Upper lobe of left lung (tissue), 6 donors: ENCODE results near the gene SLC25A21. TPM values are rescaled to one million over a fixed set of nuclear protein-coding genes. Genes with fewer than 3 reads are reported as not detected.

Experiments
- ATAC-seq, 2 donors: fragments of 200-7000 bp; cut with Tn5 transposase; one replicate each; pipeline ENCODE4 v1.9.1; 2022; ENCODE audit warnings: mild to moderate bottlenecking in 2 of 2, moderate library complexity in 2 of 2; ENCODE audit not compliant: low FRiP score in 2 of 2
- DNase-seq, 2 donors: peaks; one replicate each; pipeline ENCODE4 v3.0.0-alpha.2; 2019 to 2020
- H3K27ac ChIP-seq, 4 donors: fragments of 200-600 bp; sonication (generic); one replicate each; pipeline ENCODE4 v1.5.1; 2016 to 2019
- H3K27me3 ChIP-seq, 4 donors: fragments of 200-600 bp; sonication (generic); one replicate each; pipeline ENCODE4 v1.5.1; 2017 to 2019
- H3K36me3 ChIP-seq, 4 donors: fragments of 200-600 bp; sonication (generic); one replicate each; pipeline ENCODE4 v1.5.1; 2016 to 2019
- H3K4me1 ChIP-seq, 4 donors: fragments of 200-600 bp; sonication (generic); one replicate each; pipeline ENCODE4 v1.5.1; 2018 to 2019
- H3K4me3 ChIP-seq, 4 donors: fragments of 200-600 bp; sonication (generic); one replicate each; pipeline ENCODE4 v1.5.1; 2017 to 2019; ENCODE audit warnings: mild to moderate bottlenecking in 2 of 4, moderate library complexity in 1 of 4
- H3K9me3 ChIP-seq, 4 donors: fragments of 200-600 bp; sonication (generic); one replicate each; pipeline ENCODE4 v1.5.1; 2018 to 2019
- CTCF ChIP-seq, 6 experiments: fragments of 450-650 bp in 4 of 6; fragments of 200-600 bp in 2 of 6; sonication (generic) in 2 of 6; IDR thresholded peaks; one replicate each; pipeline ENCODE4 v1.5.1; 2016 to 2019; ENCODE audit warnings: antibody characterized with exemption in 6 of 6
- EP300 ChIP-seq, 4 donors: sonication (generic); formaldehyde crosslinking; IDR thresholded peaks; one replicate each; pipeline ENCODE4 v1.5.1; 2017; ENCODE audit warnings: antibody characterized with exemption in 4 of 4, control low read depth in 2 of 4
- POLR2A ChIP-seq, 4 donors: fragments of 450-650 bp; IDR thresholded peaks; one replicate each; pipeline ENCODE4 v1.5.1; 2016 to 2017; ENCODE audit warnings: antibody characterized with exemption in 4 of 4, mild to moderate bottlenecking in 2 of 4
- POLR2AphosphoS5 ChIP-seq, 2 donors: sonication (generic); formaldehyde crosslinking; IDR thresholded peaks; one replicate each; pipeline ENCODE4 v1.5.1; 2017; ENCODE audit warnings: antibody characterized with exemption in 2 of 2
- WGBS, 2 donors: methylation state at CpG; one replicate each; pipeline ENCODE4 v1.1.5; 2017 to 2018; 5-methylcytosine and 5-hydroxymethylcytosine counted together
- total RNA-seq, 6 donors: library from RNA; depleted of rRNA in 4 of 6; stranded (reverse); fragments of >200 nt in 4 of 6; gene quantifications; one replicate each; pipeline versions ENCODE4 v1.1.0 to v1.2.1, GENCODE V29; 2016 to 2021
- donor health status: DM: no; HTN: no; CAD: no; lungs with moderate emphysema.
- donor health status: DM: no; HTN: yes; CAD: no; lungs with severe emphysema.

The SLC25A21 gene
- total RNA-seq, 6 donors from 2014 or later = 0.15 to 1.7 (median 0.30) TPM; not detected in 3

GRCh38 chr14:37093364-37093763 is 79.0 kb downstream of the SLC25A21 start:
- Histone ChIP-seq H3K9me3 (no peaks in the 10 kb centered on the region), H3K27me3 (no peaks in the 10 kb centered on the region), H3K4me1 (no peaks in the 10 kb centered on the region), H3K36me3 (no peaks in the 10 kb centered on the region), H3K4me3 (no peak overlapping the region), H3K27ac (no peak overlapping the region)
- 68 to 69% methylated on average over 5 of the region's 5 CpGs for WGBS, 2 donors
- ATAC-seq (no peak), DNase-seq (no peak)
- no peak for TF ChIP-seq CTCF (IDR thresholded peaks at IDR 0.05)
- TF ChIP-seq EP300 (IDR thresholded peaks at IDR 0.05) = no peak
- no peak for TF ChIP-seq POLR2AphosphoS5 (IDR thresholded peaks at IDR 0.05)

DNA sequence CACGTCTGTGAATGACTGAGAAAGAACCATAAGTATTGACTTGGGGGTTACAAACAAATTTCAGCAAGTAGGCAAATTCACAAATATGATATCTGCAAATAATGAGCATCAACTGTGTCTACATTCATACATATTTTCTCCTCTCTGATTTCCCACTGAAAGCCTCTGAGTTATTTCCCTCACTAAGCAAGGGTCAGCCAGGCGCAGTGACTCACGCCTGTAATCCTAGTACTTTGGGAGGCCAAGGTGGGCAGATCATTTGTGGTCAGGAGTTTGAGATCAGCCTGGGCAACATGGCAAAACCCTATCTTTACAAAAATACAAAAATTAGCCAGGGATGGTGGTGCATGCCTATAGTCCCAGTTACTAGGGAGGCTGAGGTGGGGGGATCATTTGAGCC is 80.8 kb downstream of the SLC25A21 start:
- H3K9me3 ChIP-seq = no peaks in the 10 kb centered on the region
- TF ChIP-seq CTCF (IDR thresholded peaks at IDR 0.05) = no peak
- TF ChIP-seq POLR2A (IDR thresholded peaks at IDR 0.05) = no peak
- TF ChIP-seq POLR2AphosphoS5 (IDR thresholded peaks at IDR 0.05) = no peak
- TF ChIP-seq EP300 (IDR thresholded peaks at IDR 0.05) = no peak
- H3K4me3 ChIP-seq = no peak overlapping the region
- H3K36me3 ChIP-seq = no peaks in the 10 kb centered on the region
- ATAC-seq (no peak), DNase-seq (no peak)
- no peak overlapping the region for H3K27ac ChIP-seq
- no peaks in the 10 kb centered on the region for H3K4me1 ChIP-seq
- H3K27me3 ChIP-seq = no peaks in the 10 kb centered on the region
- 86 to 91% methylated on average over 3 of the region's 3 CpGs for WGBS, 2 donors

- Histone ChIP-seq H3K36me3 (no peaks in the 10 kb centered on the region), H3K27me3 (no peaks in the 10 kb centered on the region), H3K4me1 (no peaks in the 10 kb centered on the region), H3K27ac (no peak overlapping the region), H3K4me3 (no peak overlapping the region), H3K9me3 (no peaks in the 10 kb centered on the region)
- WGBS, 2 donors = 50 to 71% methylated on average over 6 of the region's 6 CpGs
- DNase-seq (no peak), ATAC-seq (no peak)
- TF ChIP-seq POLR2A (IDR thresholded peaks at IDR 0.05) (no peak), POLR2AphosphoS5 (IDR thresholded peaks at IDR 0.05) (no peak), CTCF (IDR thresholded peaks at IDR 0.05) (no peak), EP300 (IDR thresholded peaks at IDR 0.05) (no peak)
Measured at GRCh38 chr14:37090026-37090425, 82.4 kb downstream of the SLC25A21 start.

- no peak for DNase-seq
- ATAC-seq = no peak
Measured at GRCh38 chr14:37089410-37089809, 83.0 kb downstream of the SLC25A21 start.

More at GRCh38 chr14:37089410-37089809, 83.0 kb downstream of the SLC25A21 start:
- Histone ChIP-seq H3K9me3 (no peaks in the 10 kb centered on the region), H3K27ac (no peak overlapping the region), H3K4me3 (no peak overlapping the region), H3K36me3 (no peaks in the 10 kb centered on the region), H3K27me3 (no peaks in the 10 kb centered on the region), H3K4me1 (no peaks in the 10 kb centered on the region)
- no peak for TF ChIP-seq CTCF (IDR thresholded peaks at IDR 0.05)
- TF ChIP-seq POLR2AphosphoS5 (IDR thresholded peaks at IDR 0.05) = no peak
- no peak for TF ChIP-seq EP300 (IDR thresholded peaks at IDR 0.05)
- TF ChIP-seq POLR2A (IDR thresholded peaks at IDR 0.05) = no peak
- 59 to 70% methylated on average over 3 of the region's 3 CpGs for WGBS, 2 donors
